ENCODE data around the gene MYCT1. TPM values are rescaled to one million over a fixed set of nuclear protein-coding genes. Genes with fewer than 3 reads are reported as not detected.

MYCT1 gene
- total RNA-seq, 2 donors from 2014 or later = 3.9 to 4.6 TPM

GRCh38 chr6:152716322-152716721, 18.6 kb downstream of the MYCT1 start:
- no peak overlapping the region for H3K4me3 ChIP-seq
- no peak overlapping the region for H3K27ac ChIP-seq
- TF ChIP-seq POLR2A (IDR thresholded peaks at IDR 0.05) (no peak), CTCF (IDR thresholded peaks at IDR 0.05) (no peak)
- H3K9me3 ChIP-seq = no peaks in the 10 kb centered on the region
- ATAC-seq (no peak), DNase-seq (no peak)
- 36 to 43% methylated on average over 3 of the region's 3 CpGs for WGBS, 2 donors
- H3K36me3 ChIP-seq (replicated peaks in 1 of 2; ENCODE audit: insufficient read depth in 1 of 2, low read depth in 2 of 2) = no peaks in the 10 kb centered on the region
- intact Hi-C loops (cut with DNase I) = no loop called here
- no peaks in the 10 kb centered on the region for H3K4me1 ChIP-seq
- no peaks in the 10 kb centered on the region for H3K27me3 ChIP-seq

DNA sequence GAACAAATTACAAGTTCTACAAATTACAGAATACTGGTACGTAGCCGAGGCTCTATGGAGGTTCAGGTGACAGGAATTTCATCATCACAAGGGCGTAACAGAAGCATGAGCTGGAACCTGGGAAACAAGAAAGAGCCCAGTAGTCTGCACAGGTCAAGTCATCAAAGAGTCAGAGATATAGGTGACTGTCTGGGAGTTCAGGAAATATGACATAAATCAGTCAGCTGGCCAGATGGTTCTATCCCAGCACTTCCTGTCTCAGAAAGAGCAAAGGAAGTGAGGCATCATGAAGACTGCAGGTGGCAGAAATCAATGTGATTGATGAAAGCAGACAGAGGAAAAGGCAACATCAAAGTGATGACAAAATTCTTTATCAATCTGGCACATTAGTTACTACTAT, 23.3 kb downstream of the MYCT1 start:
- intact Hi-C loops (cut with DNase I) = no loop called here
- H3K27ac ChIP-seq = no peak overlapping the region
- 41 to 45% methylated on average over 3 of the region's 3 CpGs for WGBS, 2 donors
- TF ChIP-seq POLR2A (IDR thresholded peaks at IDR 0.05) = no peak
- no peak for TF ChIP-seq CTCF (IDR thresholded peaks at IDR 0.05)
- ATAC-seq (no peak), DNase-seq (no peak)
- no peak overlapping the region for H3K4me3 ChIP-seq
- H3K27me3 ChIP-seq = no peaks in the 10 kb centered on the region
- no peaks in the 10 kb centered on the region for H3K9me3 ChIP-seq
- no peaks in the 10 kb centered on the region for H3K36me3 ChIP-seq (replicated peaks in 1 of 2; ENCODE audit: insufficient read depth in 1 of 2, low read depth in 2 of 2)
- no peaks in the 10 kb centered on the region for H3K4me1 ChIP-seq

DNA sequence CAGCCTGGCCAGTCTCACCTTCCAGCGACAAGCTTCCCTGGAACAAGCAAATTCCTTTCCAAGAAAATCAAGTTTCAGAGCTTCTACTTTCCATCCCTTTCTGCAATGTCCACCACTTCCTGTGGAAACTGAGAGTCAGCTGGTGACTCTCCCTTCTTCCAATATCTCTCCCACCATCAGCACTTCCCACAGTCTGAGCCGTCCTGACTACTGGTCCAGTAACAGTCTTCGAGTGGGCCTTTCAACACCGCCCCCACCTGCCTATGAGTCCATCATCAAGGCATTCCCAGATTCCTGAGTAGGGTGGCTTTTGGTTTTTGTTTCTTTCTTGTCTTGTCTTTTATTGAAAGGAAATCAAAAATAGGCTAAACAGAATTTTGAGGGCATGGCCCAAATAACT, 24.3 kb downstream of the MYCT1 start:
- ATAC-seq (no peak), DNase-seq (no peak)
- WGBS, 2 donors = 66 to 82% methylated on average over 4 of the region's 4 CpGs
- Histone ChIP-seq H3K27ac (no peak overlapping the region), H3K4me1 (no peaks in the 10 kb centered on the region), H3K36me3 (replicated peaks in 1 of 2; ENCODE audit: insufficient read depth in 1 of 2, low read depth in 2 of 2) (no peaks in the 10 kb centered on the region), H3K9me3 (no peaks in the 10 kb centered on the region), H3K27me3 (no peaks in the 10 kb centered on the region), H3K4me3 (no peak overlapping the region)
- TF ChIP-seq CTCF (IDR thresholded peaks at IDR 0.05) = no peak
- no peak for TF ChIP-seq POLR2A (IDR thresholded peaks at IDR 0.05)
- intact Hi-C loops (cut with DNase I) = no loop called here

DNA sequence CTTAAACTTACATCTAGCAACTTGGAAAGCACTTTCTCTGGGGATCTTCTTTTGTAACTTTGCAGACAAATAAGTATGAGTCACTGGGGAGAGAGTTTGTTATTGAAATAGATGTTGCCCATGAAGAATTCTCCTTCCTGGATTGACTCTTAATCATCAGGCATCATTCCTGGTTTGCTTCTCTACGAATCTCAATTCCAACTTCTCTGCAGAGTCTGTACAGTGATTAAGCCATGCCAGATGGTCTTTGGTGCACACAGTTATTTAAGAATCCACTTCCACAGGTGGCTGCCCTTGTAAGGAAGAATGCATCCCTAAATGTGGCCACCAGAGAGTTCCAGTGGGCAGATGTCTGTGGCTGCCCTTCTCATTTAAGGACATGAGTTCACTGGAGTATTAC, 25.7 kb downstream of the MYCT1 start:
- Histone ChIP-seq H3K36me3 (replicated peaks in 1 of 2; ENCODE audit: insufficient read depth in 1 of 2, low read depth in 2 of 2) (no peaks in the 10 kb centered on the region), H3K27ac (no peak overlapping the region), H3K27me3 (no peaks in the 10 kb centered on the region), H3K9me3 (no peaks in the 10 kb centered on the region), H3K4me3 (no peak overlapping the region), H3K4me1 (no peaks in the 10 kb centered on the region)
- WGBS, 2 donors = 50 to 62% methylated on average over 1 of the region's 1 CpG
- no peak for TF ChIP-seq CTCF (IDR thresholded peaks at IDR 0.05)
- TF ChIP-seq POLR2A (IDR thresholded peaks at IDR 0.05) = no peak
- intact Hi-C loops (cut with DNase I) = no loop called here
- DNase-seq (no peak), ATAC-seq (no peak)

- DNase-seq (no peak), ATAC-seq (no peak)
- intact Hi-C loops (cut with DNase I) = no loop called here
- no peak overlapping the region for H3K27ac ChIP-seq
- no peaks in the 10 kb centered on the region for H3K4me1 ChIP-seq
- TF ChIP-seq CTCF (IDR thresholded peaks at IDR 0.05) = no peak
- no peak for TF ChIP-seq POLR2A (IDR thresholded peaks at IDR 0.05)
- H3K27me3 ChIP-seq = no peaks in the 10 kb centered on the region
- WGBS, 2 donors = 50 to 51% methylated on average over 4 of the region's 4 CpGs
- H3K36me3 ChIP-seq (replicated peaks in 1 of 2; ENCODE audit: insufficient read depth in 1 of 2, low read depth in 2 of 2) = no peaks in the 10 kb centered on the region
- no peak overlapping the region for H3K4me3 ChIP-seq
- no peaks in the 10 kb centered on the region for H3K9me3 ChIP-seq
Measured at GRCh38 chr6:152726313-152726712, 28.6 kb downstream of the MYCT1 start.

All from body of pancreas (tissue), 4 donors.